ENCODE results near the gene EFTUD2.

EFTUD2 gene

DNA sequence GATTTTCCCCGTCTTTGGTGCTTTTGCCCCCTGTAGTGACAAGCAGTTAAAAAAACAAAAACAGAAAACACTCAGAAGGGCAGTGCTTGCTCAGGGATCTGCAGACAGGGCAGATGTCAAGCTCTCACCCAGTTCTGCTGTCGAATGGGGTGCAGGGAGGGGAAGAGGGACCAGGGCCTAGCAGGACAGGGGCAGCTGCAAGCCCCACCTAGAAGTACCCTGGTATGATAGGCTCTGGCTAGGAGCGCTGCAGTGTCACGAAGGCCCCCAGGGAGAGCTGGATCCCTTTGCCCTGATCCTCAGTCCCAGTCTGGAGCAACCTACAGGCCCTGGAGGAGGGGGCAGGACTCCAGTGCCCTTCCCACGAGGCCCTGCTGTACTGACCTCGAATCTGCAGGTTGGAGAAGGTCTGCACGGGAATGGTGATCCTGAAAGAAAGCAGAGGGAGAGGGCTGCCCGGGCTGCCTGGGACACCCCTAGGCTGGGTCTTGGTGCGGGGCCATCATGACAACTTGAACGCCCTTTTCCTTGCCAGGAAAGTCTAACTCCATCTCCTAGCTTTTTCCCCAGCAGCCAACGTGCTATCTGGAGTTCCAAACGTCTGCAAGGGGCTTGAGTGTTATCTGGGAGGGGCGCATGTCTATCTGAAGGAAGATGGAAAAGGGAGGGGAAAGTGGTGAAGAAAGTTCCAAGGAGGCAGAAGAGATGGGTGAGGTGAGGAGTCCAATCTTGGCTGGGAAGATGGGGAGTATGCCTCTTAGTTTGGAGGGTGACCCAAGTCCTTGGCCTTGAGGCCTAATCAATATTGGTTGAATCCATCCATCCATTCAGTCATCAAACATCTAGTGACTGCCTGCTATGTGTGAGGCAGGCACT is 11.2 kb upstream of the EFTUD2 start:
- no peak for DNase-seq (ENCODE audit: low spot score)

DNA sequence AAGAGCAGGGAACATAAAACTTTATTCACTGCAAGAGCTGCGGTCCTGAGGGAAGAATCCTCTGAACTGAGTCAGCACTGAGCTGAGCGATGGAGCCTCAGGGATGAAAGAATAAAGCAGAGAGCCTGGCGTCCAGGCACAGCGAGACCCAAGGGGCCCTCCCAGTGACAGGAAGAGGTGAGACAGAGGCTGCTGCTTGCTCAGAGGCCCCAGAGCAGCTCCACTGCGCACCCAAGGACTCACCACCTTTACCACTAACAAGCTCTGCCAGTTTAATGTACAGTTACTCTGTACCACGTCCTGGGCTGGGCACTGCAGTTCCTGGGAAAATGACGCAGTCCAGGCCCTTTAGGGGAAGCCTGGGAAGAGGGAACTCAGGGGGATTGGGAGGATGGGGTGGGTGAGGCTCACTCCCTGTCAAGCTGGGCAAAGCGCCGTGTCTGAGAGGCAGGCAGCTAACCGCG is 10.5 kb upstream of the EFTUD2 start:
- DNase-seq (ENCODE audit: low spot score) = no peak

DNA sequence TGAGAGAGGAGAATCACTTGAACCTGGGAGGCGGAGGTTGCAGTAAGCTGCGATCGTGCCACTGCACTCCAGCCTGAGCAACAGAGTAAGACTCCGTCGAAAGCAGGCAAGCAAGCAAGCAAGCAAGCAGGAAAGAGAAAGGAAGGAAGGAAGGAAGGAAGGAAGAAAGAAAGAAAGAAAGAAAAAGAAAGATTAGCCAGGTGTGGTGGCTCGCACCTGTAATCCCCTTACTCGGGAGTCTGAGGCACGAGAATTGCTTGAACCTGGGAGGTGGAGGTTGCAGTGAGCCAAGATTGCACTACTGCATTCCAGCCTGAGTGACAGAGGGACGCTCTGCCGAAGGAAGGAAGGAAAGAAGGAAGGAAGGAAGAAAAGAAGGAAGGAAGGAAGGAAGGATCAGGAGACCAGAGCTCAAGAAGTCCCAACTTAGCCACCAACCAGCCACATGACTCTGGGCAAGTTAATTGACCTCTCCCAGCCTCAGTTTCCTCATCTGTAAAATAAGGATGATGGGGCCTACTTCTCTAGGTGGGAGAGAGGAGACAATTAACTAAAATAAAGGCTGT is 9.6 kb upstream of the EFTUD2 start:
- DNase-seq (ENCODE audit: low spot score) = no peak

DNA sequence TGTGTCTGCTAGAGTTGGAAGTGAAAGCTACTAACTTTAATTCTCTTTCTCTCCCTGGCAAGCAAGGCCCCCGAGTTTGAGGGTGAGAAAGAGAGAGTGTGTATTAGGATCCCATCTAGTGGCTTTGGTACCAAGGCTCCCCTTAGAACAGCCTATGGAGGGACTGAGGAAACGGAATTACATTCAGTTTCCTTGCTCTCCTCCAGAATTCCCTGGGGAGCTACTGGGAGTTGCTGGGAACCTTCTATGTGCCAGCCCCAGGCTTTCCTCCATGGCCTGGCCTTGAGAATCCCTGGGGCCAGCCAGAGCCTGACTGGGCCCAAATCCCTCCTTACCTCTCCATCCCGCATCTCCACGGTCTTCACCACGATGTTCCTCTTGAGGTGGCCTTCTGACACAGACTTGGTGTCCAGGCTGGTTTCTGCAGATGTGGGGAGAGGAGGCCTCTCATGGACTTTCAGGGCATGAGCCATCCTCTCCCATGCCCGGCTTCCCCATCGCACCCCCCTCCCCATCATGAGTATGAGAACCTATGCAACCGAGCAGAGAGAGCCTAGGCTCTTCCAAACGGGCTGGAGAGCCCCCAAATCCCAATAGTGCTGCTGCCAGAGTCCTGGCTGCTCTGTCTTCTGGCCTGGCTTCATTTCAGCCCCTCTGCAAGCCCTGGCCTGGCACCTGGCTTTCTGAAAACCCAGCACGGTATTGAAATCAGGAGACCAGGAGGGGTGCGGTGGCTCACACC is 8.7 kb upstream of the EFTUD2 start:
- no peak for DNase-seq (ENCODE audit: low spot score)

DNA sequence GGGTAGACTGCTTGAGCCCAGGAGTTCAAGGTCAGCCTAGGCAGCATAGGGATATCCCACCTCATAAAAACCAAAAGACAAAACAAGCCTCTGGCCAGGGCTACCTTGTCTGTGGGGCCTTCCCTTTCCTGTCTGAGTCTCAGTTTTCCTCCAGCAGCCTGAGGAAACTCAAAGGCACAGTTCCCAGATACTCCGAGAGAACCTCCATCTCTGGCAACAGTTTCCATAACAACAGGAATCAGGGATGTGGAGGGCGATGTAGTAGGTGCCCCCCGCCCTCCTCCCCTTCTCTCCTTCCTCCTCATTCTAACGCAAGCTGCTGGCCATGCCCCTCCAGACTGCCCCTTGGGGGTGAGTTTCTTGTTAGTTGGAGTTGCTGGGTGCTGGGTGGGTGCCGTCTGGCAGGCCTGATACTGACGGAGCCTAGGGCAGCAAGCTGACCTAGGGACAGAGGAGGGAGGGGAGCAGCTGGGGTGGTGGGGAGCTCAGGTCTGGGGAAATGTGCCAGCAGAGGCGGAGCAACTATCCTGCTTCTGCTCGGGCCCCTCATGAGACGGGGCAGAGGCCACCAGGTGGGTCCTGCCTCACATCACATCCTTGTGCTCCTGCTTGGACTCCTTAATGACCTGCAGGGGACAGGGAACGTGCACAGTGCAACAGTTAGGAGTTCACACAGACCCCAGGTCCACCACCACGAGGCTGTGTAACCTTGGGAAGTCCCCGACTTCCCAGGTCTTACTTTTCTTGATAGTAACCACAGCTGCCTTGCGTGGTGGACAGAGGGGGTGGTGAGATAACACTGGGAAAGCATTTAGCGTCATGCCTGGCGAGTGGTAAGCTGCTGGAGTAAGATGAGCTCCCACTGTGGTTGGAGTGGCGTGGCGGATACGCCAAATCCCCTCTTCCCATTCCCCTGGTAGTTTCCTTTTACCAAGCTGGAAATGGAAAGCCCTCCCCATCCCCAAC is 7.8 kb upstream of the EFTUD2 start:
- DNase-seq (ENCODE audit: low spot score) = no peak

DNA sequence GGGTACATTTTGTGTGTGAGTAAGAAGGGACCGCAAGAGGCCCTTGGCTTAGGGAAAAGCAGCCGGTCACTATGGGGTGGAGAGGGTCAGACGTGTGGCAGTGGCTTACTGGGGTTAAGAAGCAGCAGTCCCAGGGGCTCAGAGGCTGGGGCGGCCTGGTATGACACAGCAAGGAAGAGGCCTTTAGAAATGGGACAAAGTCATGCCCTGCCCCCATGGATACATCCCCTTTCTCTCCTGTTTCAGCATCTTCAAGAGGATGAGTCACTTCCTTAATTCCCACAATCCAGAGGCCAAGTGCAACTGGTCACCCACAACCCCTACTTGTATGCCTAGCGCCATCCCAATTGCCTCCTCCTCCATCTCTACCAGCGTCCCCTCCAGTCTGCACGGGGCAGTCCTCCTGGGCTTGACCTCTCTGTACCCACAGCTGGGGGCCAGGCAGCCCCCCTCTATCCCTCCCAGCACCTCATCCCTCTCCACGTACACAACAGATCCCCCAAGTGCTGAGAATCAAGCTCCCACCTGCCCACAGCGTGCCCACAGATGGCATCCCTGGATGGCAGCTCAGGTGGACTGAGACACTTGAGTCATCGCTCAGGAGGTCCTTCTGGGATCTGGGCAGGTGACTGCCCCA is 6.9 kb upstream of the EFTUD2 start:
- no peak for DNase-seq (ENCODE audit: low spot score)

DNA sequence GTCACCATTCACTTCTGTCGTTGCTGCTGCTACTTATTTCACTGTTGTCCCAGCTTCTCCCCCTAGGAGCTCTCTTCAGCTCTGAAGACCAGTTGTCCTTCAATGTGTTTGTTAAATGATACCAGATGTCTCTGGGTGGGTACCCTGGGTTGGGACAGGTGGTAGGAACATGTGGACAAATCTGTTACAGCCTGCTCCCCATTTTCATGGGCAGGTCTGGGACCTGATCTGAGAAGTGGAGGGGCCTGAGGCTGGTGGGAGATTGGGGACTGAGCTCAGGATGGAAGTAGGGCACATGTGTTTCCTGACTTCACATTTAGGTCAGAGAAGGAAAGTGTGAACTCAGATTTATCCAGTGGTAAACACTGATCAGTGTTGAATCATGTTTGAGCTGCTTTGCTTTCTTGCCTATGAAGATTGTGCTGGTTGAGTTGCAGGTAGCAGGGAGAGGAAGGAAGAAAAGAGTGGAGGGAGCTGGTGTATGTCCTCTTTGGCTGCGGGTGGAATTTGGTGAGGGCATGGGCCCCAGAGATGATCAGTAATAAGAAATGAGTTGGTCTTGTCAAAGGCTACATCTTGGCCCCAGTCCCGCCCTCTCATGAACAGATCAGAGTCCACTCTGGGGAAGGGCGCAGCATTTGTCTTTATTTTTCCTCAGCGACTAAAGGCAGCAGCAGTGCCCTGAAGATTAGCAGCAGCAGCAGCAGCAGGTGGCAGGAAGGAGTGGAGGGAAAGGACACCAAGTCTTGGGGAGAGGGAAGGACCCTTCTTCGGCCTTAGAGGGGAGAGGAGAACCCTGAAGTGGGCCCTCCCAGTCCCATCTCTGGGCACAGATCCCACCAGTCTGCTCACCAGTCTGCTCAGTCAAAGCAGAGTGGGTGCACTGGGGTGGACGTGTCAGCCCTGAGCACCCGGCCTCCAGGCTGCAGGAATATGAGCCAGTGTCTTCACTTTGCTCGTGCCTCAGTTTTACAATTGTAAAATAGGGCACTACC is 6.1 kb upstream of the EFTUD2 start:
- DNase-seq (ENCODE audit: low spot score) = no peak

DNA sequence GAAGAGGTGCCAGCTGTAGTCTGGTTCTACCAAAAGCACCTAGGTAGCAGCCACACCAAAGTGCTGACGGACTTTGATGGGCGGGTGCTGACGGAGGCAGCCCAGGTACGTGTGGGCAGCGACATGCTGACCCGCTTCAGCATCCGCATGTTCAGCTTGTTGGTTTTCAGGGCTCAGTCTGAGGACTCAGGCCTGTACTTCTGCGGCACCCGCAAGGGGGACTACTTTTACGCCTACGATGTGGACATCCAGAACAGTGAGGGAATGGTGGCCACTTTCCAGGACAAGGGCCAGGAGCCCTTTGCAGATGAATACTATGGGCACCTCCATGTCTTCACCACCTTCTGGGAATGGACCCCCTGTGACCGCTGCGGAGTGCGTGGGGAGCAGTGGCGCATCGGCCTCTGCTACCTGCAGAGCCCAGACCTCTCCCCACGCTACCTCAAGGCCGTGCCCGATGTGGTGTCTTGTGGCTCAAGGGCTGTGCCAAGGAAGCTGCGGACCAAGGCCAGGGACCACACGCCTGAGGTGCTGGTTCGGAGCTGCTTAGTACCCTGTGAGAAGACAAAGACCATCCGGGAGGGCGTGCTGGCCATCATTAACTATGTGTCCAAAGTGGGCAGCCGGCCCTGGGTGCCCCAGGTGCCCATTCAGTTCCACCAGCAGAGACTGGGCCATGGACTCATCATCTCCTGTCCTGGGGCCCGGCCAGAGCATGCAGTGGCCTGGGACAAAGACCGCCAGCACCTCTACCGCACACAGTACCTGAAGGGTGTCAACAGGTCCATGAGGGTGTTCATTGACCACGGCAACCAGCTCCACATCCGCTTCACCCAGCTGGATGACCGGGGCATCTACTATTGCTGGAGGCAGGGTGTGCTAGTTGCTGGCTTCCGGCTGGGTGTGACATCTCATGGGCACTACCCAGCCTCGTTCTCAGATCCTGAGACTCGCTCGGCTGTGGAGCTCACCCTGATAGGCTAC is 5.0 kb upstream of the EFTUD2 start:
- no peak for DNase-seq (ENCODE audit: low spot score)

DNA sequence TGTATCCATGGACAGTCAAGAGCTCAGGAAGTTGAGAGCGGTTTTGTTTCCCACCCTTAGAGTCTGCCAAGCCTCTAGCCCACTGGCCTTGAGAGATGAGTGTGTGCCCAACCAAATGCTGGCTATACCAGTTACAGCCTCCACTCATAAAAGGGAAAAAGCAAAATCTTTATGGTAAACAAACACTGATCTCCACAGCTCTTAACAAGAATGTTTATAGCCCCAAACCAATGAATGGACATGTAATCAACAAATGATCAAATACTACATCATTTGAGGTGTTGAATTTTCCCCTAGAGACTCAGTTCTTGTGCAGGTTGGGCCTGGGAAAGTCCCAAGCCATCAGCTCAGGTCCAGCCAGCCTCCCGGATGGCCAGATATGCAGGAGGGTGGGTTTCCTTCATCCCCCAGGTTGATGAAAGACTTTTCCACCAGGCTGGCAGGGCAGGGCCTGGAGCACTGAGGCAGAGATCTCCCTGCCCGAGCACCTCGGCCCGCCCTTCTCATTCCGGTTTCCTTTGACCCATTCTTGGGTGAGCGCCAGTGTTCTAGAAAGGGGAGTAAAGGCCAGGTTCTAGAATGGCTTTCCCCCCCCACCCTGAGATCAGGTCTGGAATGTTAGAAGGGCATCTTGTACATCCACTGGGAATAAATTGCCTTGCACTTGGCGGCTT is 3.9 kb upstream of the EFTUD2 start:
- DNase-seq (ENCODE audit: low spot score) = no peak

DNA sequence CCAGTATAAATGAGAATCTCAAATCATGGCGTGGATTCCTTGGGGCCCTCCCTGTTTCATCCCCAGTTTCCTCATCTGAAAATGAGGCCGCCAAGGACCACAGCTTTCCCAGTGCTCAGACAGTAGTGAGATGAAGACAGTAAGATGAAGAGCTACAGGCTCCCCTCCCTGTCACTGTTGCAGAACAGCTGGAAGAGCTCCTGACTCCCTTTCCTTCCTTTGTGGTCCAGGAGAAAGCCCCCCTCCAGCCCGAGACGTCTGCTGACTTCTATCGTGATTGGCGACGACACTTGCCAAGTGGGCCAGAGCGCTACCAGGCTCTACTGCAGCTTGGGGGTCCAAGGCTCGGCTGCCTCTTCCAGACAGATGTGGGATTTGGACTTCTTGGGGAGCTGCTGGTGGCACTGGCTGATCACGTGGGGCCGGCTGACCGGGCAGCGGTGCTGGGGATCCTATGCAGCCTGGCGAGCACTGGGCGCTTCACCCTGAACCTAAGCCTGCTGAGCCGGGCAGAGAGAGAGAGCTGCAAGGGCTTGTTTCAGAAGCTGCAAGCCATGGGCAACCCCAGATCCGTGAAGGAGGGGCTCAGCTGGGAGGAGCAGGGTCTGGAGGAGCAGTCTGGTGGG is 3.0 kb upstream of the EFTUD2 start:
- DNase-seq (ENCODE audit: low spot score) = no peak

DNA sequence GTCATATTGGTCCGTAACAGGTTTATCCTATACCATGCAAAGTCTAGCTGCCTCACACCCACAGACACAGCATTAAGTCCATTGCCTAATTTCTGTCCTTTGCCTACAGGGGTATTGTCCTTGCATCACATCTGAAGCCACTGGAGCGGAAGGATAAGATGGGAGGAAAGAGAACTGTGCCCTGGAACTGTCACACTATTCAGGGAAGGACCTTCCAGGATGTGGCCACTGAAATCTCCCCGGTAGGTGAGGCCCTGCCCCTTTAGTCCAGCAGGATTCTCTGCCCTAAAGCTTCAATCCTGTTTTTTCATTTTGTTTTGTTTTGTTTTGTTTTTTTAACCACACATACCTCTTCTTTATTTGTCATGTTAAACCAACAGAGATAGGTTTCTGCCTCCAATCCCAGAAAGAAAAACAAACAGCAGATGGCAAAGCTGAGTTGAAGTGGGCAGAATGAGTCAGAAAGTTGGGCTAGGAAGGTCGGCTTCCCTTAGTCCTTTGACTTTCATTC is 2.2 kb upstream of the EFTUD2 start:
- no peak for DNase-seq (ENCODE audit: low spot score)

DNA sequence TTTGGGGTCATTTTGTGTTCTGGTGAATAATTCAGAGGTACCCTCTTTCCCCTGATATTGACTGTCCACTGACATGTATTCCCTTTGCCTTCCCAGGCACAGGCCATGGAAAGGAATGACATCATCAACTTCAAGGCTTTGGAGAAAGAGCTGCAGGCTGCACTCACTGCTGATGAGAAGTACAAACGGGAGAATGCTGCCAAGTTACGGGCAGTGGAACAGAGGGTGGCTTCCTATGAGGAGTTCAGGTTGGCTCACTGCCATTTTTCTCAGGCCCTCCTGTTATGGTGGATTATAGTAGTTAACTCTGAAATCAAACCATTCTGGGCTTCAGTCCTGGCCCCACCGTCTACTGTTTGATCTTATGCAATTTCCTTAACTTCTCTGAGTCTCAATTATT is 1.6 kb upstream of the EFTUD2 start:
- DNase-seq (ENCODE audit: low spot score) = no peak

DNA sequence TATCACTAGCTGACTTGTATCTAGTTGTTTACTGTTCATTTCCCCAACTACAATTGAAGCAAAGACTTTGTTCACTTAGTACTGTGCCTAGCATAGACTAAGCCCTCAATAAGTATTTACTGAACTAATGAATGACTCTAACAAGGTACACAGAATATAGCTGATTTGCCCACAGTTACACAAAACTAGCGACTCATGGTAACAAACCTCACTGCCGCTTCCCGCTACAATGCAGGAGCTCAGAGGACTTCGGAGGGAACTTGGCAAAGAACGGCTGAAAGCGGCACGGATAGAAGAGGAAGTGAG is 524 bp downstream of the EFTUD2 start:
- peak; percentile 48 for DNase-seq (ENCODE audit: low spot score)

DNA sequence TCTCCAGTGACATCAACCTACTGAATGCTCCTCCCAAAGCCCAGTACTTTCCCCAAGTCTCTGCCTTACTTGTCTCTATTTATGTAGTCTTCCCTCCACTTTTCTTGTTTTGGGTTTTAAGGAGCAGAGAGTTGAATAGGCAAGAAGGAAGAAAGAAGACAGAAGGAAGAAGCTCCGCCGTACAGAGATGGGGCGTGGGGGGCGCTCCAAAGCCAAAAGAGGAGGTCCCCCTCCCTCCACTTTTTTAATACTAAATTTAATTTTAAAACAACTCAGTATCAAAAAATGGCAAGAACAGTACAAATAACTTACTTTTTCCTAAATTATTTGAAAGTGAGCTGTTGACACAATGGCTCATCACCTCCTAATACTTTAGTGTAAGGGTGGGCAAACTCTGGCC is 4.6 kb downstream of the EFTUD2 start:
- no peak for DNase-seq (ENCODE audit: low spot score)

DNA sequence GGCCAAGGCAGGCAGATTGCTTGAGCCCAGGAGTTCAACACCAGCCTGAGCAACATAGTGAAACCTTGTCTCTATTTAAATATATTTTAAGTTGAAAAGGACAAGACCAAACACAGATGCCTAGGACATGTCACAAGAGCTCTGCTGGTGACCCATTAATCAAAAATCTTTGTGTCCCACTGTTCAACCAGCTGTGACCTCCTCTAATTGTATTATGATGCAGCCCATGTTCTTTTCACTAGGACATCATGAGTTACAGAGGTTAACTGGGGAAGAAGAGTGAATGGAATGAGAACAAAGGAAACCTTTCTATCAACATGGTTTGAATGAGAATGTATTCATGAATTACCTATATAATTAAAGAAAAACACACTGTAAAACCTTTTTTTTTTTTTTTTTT is 7.0 kb downstream of the EFTUD2 start:
- DNase-seq (ENCODE audit: low spot score) = no peak

DNA sequence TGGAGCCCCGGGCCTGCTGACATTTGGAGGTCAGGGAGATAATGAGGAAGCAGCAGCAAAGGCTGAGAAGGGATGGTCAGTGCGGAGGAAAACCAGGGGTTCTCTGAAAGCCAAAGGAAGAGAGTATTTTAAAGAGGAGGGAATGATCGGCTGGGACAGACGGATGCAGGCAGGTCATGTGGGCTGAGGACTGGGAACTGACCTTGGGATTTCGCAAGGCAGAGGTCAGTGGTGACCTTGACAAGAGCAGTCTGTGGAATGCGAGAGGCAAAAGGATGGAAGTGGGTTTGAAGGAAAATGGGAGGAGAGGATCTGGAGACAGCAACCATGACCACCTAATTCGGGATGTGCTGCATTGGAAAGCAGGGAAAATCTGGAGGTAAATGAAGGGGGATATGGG is 10.2 kb downstream of the EFTUD2 start:
- DNase-seq (ENCODE audit: low spot score) = no peak

Measured in germinal center (tissue), 1 donor.